ENCODE data around the gene KCNC3. TPM values are rescaled to one million over a fixed set of nuclear protein-coding genes. Genes with fewer than 3 reads are reported as not detected.

Gene KCNC3
- total RNA-seq, 1 experiment from 2014 or later, result 0.14 TPM

GRCh38 chr19:50293263-50294004 is 35.7 kb downstream of the KCNC3 start:
- Histone ChIP-seq H3K36me3 (replicated peaks; ENCODE audit: control insufficient read depth, insufficient read depth, low read length) (peaks cover 1% of the 10 kb centered on the region; the same call in 1 of the 2 replicates), H3K27me3 (ENCODE audit: control insufficient read depth, insufficient read depth, low read length) (no peaks in the 10 kb centered on the region), H3K4me3 (ENCODE audit: insufficient read depth, low read depth, low read length) (no peak overlapping the region; the same call in 1 of the 2 replicates)
- DNase-seq, result peak; percentile 69

DNA sequence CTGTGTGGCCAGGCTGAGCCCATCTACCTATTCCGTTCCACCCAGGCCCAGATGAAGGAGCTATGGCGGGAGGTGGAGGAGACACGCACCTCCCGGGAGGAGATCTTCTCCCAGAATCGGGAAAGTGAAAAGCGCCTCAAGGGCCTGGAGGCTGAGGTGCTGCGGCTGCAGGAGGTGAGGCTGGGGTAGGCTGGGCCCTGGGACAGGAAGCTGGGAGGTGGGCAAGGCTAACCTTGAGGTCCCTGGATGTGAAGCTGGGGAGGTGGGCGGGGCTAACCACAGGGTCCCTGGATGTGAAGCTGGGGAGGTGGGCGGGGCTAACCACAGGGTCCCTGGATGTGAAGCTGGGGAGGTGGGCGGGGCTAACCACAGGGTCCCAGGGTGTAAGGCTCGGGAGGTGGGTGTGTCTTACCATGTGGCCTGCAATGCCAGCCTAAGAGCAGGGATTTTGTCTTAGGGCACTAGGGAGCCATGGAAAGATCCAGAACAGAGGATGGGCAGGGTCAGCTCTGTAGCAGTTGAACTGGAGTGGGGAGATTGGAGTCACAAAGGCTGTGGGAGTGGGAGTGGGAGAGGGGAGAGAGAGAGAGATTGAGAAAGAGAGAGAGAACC is 36.9 kb downstream of the KCNC3 start:
- Histone ChIP-seq H3K36me3 (replicated peaks; ENCODE audit: control insufficient read depth, insufficient read depth, low read length) (peaks cover 1% of the 10 kb centered on the region; the same call in 1 of the 2 replicates), H3K4me3 (ENCODE audit: insufficient read depth, low read depth, low read length) (no peak overlapping the region), H3K27me3 (ENCODE audit: control insufficient read depth, insufficient read depth, low read length) (no peaks in the 10 kb centered on the region)
- DNase-seq, result peak; percentile 92

GRCh38 chr19:50290775-50291174 is 38.4 kb downstream of the KCNC3 start:
- DNase-seq, result peak; percentile 47
- H3K4me3 ChIP-seq (ENCODE audit: insufficient read depth, low read depth, low read length), result no peak overlapping the region
- peaks cover 3% of the 10 kb centered on the region for H3K36me3 ChIP-seq (replicated peaks; ENCODE audit: control insufficient read depth, insufficient read depth, low read length)
- no peaks in the 10 kb centered on the region for H3K27me3 ChIP-seq (ENCODE audit: control insufficient read depth, insufficient read depth, low read length)

GRCh38 chr19:50290011-50290410 is 39.2 kb downstream of the KCNC3 start:
- Histone ChIP-seq H3K27me3 (ENCODE audit: control insufficient read depth, insufficient read depth, low read length) (no peaks in the 10 kb centered on the region), H3K36me3 (replicated peaks; ENCODE audit: control insufficient read depth, insufficient read depth, low read length) (peaks cover 3% of the 10 kb centered on the region), H3K4me3 (ENCODE audit: insufficient read depth, low read depth, low read length) (no peak overlapping the region)
- peak; percentile 79 for DNase-seq

DNA sequence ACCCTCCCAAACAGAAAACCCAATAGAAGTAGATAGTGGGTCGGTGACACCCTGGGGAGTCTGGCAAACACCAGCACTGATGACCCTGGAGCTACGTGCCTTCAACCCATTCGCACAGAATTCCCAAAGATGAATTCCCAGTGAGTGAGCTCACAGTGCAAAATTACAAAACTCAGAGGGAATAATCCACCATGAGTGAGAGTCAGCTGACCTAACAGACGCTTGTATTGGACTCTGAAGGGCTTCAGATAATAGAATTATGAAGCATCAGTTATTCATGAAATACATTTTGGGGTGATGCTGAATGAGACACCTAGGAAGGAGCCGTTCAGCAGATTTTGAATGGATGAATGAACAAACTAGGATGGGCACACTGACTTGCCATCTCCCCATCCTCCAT is 40.2 kb downstream of the KCNC3 start:
- H3K36me3 ChIP-seq (replicated peaks; ENCODE audit: control insufficient read depth, insufficient read depth, low read length), result peaks cover 3% of the 10 kb centered on the region
- H3K4me3 ChIP-seq (ENCODE audit: insufficient read depth, low read depth, low read length), result no peak overlapping the region
- no peaks in the 10 kb centered on the region for H3K27me3 ChIP-seq (ENCODE audit: control insufficient read depth, insufficient read depth, low read length)
- DNase-seq, result no peak

DNA sequence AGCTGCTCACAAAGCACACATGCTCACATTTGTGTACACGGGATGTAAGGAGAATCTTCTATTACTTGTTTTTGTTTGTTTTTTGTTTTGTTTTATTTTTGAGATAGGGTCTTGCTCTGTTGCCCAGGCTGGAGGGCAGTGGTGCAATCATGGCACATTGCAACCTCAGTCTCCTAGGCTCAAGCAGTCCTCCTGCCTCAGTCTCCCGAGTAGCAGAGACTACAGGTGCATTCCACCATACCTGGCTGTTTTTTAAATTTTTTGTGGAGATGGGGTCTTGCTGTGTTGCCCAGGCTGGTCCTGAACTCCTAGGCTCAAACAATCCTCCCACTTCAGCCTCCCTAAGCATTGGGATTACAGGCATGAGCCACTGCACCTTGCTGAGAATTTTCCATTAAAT is 41.8 kb downstream of the KCNC3 start:
- Histone ChIP-seq H3K27me3 (ENCODE audit: control insufficient read depth, insufficient read depth, low read length) (no peaks in the 10 kb centered on the region), H3K4me3 (ENCODE audit: insufficient read depth, low read depth, low read length) (no peak overlapping the region), H3K36me3 (replicated peaks; ENCODE audit: control insufficient read depth, insufficient read depth, low read length) (peaks cover 3% of the 10 kb centered on the region)
- DNase-seq, result no peak

DNA sequence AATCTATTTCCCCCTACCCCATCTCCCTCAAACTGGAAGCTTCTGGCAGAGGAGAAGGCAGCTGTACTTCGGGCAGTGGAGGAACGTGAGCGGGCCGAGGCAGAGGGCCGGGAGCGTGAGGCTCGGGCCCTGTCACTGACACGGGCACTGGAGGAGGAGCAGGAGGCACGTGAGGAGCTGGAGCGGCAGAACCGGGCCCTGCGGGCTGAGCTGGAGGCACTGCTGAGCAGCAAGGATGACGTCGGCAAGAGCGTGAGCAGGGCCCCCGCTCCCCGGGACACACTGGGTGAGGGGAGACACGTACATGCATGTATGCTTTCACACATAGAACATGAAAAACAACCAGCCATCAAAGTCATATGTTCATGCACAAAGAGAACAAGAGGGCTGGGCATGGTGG is 42.7 kb downstream of the KCNC3 start:
- H3K4me3 ChIP-seq (ENCODE audit: insufficient read depth, low read depth, low read length), result no peak overlapping the region
- H3K27me3 ChIP-seq (ENCODE audit: control insufficient read depth, insufficient read depth, low read length), result no peaks in the 10 kb centered on the region
- peaks cover 7% of the 10 kb centered on the region for H3K36me3 ChIP-seq (replicated peaks; ENCODE audit: control insufficient read depth, insufficient read depth, low read length)
- DNase-seq, result no peak

DNA sequence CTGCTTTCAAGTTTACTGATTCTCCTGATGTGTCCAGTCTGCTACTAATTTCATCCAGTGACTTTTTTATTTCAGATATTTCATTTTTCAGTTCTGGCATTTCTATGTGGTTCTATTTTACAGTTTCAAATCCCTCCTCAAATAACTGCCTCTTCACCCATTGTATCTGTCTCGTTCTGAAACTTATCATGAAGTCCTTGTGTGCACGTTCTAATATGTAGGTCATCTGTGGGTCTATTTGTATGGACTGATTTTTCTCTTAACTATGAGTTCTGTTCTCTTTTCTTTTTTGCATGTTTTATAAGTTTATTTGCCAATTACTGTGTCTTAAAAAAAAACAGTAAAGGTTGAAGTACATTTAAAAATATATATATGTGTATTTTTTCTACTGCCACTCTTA is 43.3 kb downstream of the KCNC3 start:
- H3K36me3 ChIP-seq (replicated peaks; ENCODE audit: control insufficient read depth, insufficient read depth, low read length), result peaks cover 7% of the 10 kb centered on the region
- H3K4me3 ChIP-seq (ENCODE audit: insufficient read depth, low read depth, low read length), result no peak overlapping the region
- H3K27me3 ChIP-seq (ENCODE audit: control insufficient read depth, insufficient read depth, low read length), result no peaks in the 10 kb centered on the region
- no peak for DNase-seq

DNA sequence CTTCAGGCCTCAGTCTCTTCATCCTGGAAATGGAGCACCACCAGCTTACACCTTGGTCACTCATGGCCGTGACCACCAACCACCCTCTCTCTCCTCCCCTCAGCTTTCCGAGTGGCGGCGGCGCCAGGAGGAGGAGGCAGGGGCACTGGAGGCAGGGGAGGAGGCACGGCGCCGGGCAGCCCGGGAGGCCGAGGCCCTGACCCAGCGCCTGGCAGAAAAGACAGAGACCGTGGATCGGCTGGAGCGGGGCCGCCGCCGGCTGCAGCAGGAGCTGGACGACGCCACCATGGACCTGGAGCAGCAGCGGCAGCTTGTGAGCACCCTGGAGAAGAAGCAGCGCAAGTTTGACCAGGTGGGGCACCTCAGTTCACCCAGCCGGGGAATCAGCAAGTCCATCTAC is 47.7 kb downstream of the KCNC3 start:
- Histone ChIP-seq H3K27me3 (ENCODE audit: control insufficient read depth, insufficient read depth, low read length) (no peaks in the 10 kb centered on the region), H3K36me3 (replicated peaks; ENCODE audit: control insufficient read depth, insufficient read depth, low read length) (peaks cover 6% of the 10 kb centered on the region), H3K4me3 (ENCODE audit: insufficient read depth, low read depth, low read length) (no peak overlapping the region)
- peak; percentile 34 for DNase-seq

DNA sequence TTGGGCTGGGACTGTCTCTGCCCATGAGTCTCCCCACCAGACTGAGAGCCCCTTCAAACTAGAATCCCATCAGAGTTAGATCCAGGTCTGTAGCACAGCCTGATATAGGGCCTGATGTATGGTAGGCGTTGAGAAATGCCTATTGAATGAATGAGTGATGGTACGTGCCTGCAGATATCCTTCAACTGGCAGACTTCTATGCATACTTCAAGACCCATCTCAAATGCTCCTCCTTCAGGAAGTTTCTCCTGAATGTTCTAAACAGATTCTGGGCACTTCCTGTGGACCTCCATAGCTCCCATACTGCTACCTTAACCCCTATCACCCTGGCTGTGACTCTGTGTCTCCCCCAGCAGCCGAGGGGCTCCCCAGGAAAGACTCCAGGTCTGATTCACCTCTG is 48.2 kb downstream of the KCNC3 start:
- no peak for DNase-seq
- Histone ChIP-seq H3K27me3 (ENCODE audit: control insufficient read depth, insufficient read depth, low read length) (no peaks in the 10 kb centered on the region), H3K4me3 (ENCODE audit: insufficient read depth, low read depth, low read length) (no peak overlapping the region), H3K36me3 (replicated peaks; ENCODE audit: control insufficient read depth, insufficient read depth, low read length) (peaks cover 6% of the 10 kb centered on the region)

- DNase-seq, result peak; percentile 26
- Histone ChIP-seq H3K27me3 (ENCODE audit: control insufficient read depth, insufficient read depth, low read length) (no peaks in the 10 kb centered on the region), H3K36me3 (replicated peaks; ENCODE audit: control insufficient read depth, insufficient read depth, low read length) (peaks cover 6% of the 10 kb centered on the region), H3K4me3 (ENCODE audit: insufficient read depth, low read depth, low read length) (no peak overlapping the region)
These were observed 49.1 kb downstream of the KCNC3 start for GRCh38 chr19:50280074-50280473.

GRCh38 chr19:50277966-50278580 is 51.1 kb downstream of the KCNC3 start:
- Histone ChIP-seq H3K27me3 (ENCODE audit: control insufficient read depth, insufficient read depth, low read length) (no peaks in the 10 kb centered on the region), H3K4me3 (ENCODE audit: insufficient read depth, low read depth, low read length) (no peak overlapping the region), H3K36me3 (replicated peaks; ENCODE audit: control insufficient read depth, insufficient read depth, low read length) (peaks cover 6% of the 10 kb centered on the region)
- peak; percentile 42 for DNase-seq

GRCh38 chr19:50276370-50277063 is 52.7 kb downstream of the KCNC3 start:
- peaks cover 2% of the 10 kb centered on the region for H3K36me3 ChIP-seq (replicated peaks; ENCODE audit: control insufficient read depth, insufficient read depth, low read length)
- no peak overlapping the region for H3K4me3 ChIP-seq (ENCODE audit: insufficient read depth, low read depth, low read length)
- H3K27me3 ChIP-seq (ENCODE audit: control insufficient read depth, insufficient read depth, low read length), result no peaks in the 10 kb centered on the region
- DNase-seq, result peak; percentile 46

GRCh38 chr19:50275577-50276368 is 53.4 kb downstream of the KCNC3 start:
- DNase-seq, result peak; percentile 55
- Histone ChIP-seq H3K4me3 (ENCODE audit: insufficient read depth, low read depth, low read length) (no peak overlapping the region), H3K36me3 (replicated peaks; ENCODE audit: control insufficient read depth, insufficient read depth, low read length) (peaks cover 1% of the 10 kb centered on the region), H3K27me3 (ENCODE audit: control insufficient read depth, insufficient read depth, low read length) (no peaks in the 10 kb centered on the region)
